ENCODE data around the gene CIRBP. TPM values are rescaled to one million over a fixed set of nuclear protein-coding genes. Genes with fewer than 3 reads are reported as not detected.

Gene CIRBP
- total RNA-seq, 1 donor from 2014 or later = 352 TPM

- Histone ChIP-seq H3K36me3 (no peaks in the 10 kb centered on the region), H3K27ac (no peak overlapping the region), H3K4me1 (no peaks in the 10 kb centered on the region), H3K9me3 (no peaks in the 10 kb centered on the region), H3K27me3 (ENCODE audit: low read depth) (peaks cover 60% of the 10 kb centered on the region), H3K4me3 (no peak overlapping the region)
- DNase-seq (no peak), ATAC-seq (no peak)
- intact Hi-C loops (cut with DNase I) = no loop called here
- no peak for TF ChIP-seq CTCF (IDR thresholded peaks at IDR 0.05)
Observed at GRCh38 chr19:1309977-1310852, 41.1 kb downstream of the CIRBP start.

GRCh38 chr19:1310853-1311180, 41.7 kb downstream of the CIRBP start:
- Histone ChIP-seq H3K4me3 (no peak overlapping the region), H3K4me1 (peaks cover 5% of the 10 kb centered on the region), H3K36me3 (no peaks in the 10 kb centered on the region), H3K9me3 (no peaks in the 10 kb centered on the region), H3K27me3 (ENCODE audit: low read depth) (peaks cover 66% of the 10 kb centered on the region), H3K27ac (no peak overlapping the region)
- intact Hi-C loops (cut with DNase I) = no loop called here
- ATAC-seq (no peak), DNase-seq (no peak)
- no peak for TF ChIP-seq CTCF (IDR thresholded peaks at IDR 0.05)

GRCh38 chr19:1311543-1312091, 42.5 kb downstream of the CIRBP start:
- Histone ChIP-seq H3K4me1 (peaks cover 9% of the 10 kb centered on the region), H3K9me3 (no peaks in the 10 kb centered on the region), H3K4me3 (no peak overlapping the region), H3K36me3 (no peaks in the 10 kb centered on the region), H3K27ac (no peak overlapping the region), H3K27me3 (ENCODE audit: low read depth) (peaks cover 74% of the 10 kb centered on the region)
- no peak for TF ChIP-seq CTCF (IDR thresholded peaks at IDR 0.05)
- ATAC-seq = no peak
- intact Hi-C loops (cut with DNase I) = no loop called here
- DNase-seq = no peak

- no peak overlapping the region for H3K27ac ChIP-seq
- no peaks in the 10 kb centered on the region for H3K9me3 ChIP-seq
- H3K27me3 ChIP-seq (ENCODE audit: low read depth) = peaks cover 84% of the 10 kb centered on the region
- no peaks in the 10 kb centered on the region for H3K36me3 ChIP-seq
- no peak overlapping the region for H3K4me3 ChIP-seq
- TF ChIP-seq CTCF (IDR thresholded peaks at IDR 0.05) = no peak
- DNase-seq = no peak
- intact Hi-C loops (cut with DNase I) = no loop called here
- H3K4me1 ChIP-seq = peaks cover 9% of the 10 kb centered on the region
- ATAC-seq = no peak
Observed at GRCh38 chr19:1312767-1313694, 43.9 kb downstream of the CIRBP start.

All from lower lobe of right lung (tissue), 2 donors.